Ishikawa (cell line): ENCODE measurements around the gene HK2.

Experiments
- CEBPB ChIP-seq: IDR thresholded peaks from 2 replicates; pipeline ENCODE4 v1.6.1; 2012
- CREB1 ChIP-seq: IDR thresholded peaks from 2 replicates; pipeline ENCODE4 v1.6.1; 2012; ENCODE audit warnings: low read depth
- EGR1 ChIP-seq: IDR thresholded peaks from 2 replicates; pipeline ENCODE4 v1.6.1; 2012
- EP300 ChIP-seq: IDR thresholded peaks from 2 replicates; pipeline ENCODE4 v1.6.1; 2012; ENCODE audit warnings: borderline replicate concordance
- FOXM1 ChIP-seq: IDR thresholded peaks from 2 replicates; pipeline ENCODE4 v1.6.1; 2012; ENCODE audit warnings: low read depth, borderline replicate concordance
- MAX ChIP-seq: IDR thresholded peaks from 2 replicates; pipeline ENCODE4 v1.6.1; 2012
- NFIC ChIP-seq: IDR thresholded peaks from 2 replicates; pipeline ENCODE4 v1.6.1; 2012
- RAD21 ChIP-seq: IDR thresholded peaks from 2 replicates; pipeline ENCODE4 v1.6.1; 2012; ENCODE audit warnings: low read depth
- REST ChIP-seq: IDR thresholded peaks from 2 replicates; pipeline ENCODE4 v1.6.1; 2012; ENCODE audit warnings: low read depth, mild to moderate bottlenecking
- TAF1 ChIP-seq: IDR thresholded peaks from 2 replicates; pipeline ENCODE4 v1.6.1; 2012; ENCODE audit warnings: low read depth, mild to moderate bottlenecking
- TCF12 ChIP-seq: IDR thresholded peaks from 2 replicates; pipeline ENCODE4 v1.6.1; 2012; ENCODE audit warnings: low read depth
- TEAD4 ChIP-seq: IDR thresholded peaks from 2 replicates; pipeline ENCODE4 v1.6.1; 2012
- USF1 ChIP-seq: IDR thresholded peaks from 2 replicates; pipeline ENCODE4 v1.6.1; 2012
- YY1 ChIP-seq: IDR thresholded peaks from 2 replicates; pipeline ENCODE4 v1.6.1; 2012; ENCODE audit warnings: low read depth
- ZBTB7A ChIP-seq: IDR thresholded peaks from 2 replicates; pipeline ENCODE4 v1.6.1; 2012; ENCODE audit warnings: low read depth

HK2 gene

GRCh38 chr2:74854401-74854800 is 20.5 kb downstream of the HK2 start:
- TF ChIP-seq RAD21 (no peak), YY1 (no peak), EGR1 (no peak), USF1 (no peak), NFIC (no peak), FOXM1 (no peak), TAF1 (no peak), CEBPB (no peak), CREB1 (no peak), TEAD4 (no peak), EP300 (no peak), REST (no peak), ZBTB7A (no peak), MAX (no peak)

GRCh38 chr2:74856004-74856578 is 22.2 kb downstream of the HK2 start:
- TF ChIP-seq TCF12, result no peak
- TF ChIP-seq TEAD4, result no peak
- TF ChIP-seq EP300, result no peak
- TF ChIP-seq REST, result no peak
- no peak for TF ChIP-seq YY1
- TF ChIP-seq CREB1, result no peak
- no peak for TF ChIP-seq FOXM1
- no peak for TF ChIP-seq TAF1
- TF ChIP-seq CEBPB, result no peak
- no peak for TF ChIP-seq RAD21

- TF ChIP-seq EP300 (no peak), REST (no peak), YY1 (no peak), FOXM1 (no peak), TCF12 (no peak), TAF1 (no peak)
These were observed 22.7 kb downstream of the HK2 start for GRCh38 chr2:74856599-74856998.

GRCh38 chr2:74857215-74857614 is 23.3 kb downstream of the HK2 start:
- no peak for TF ChIP-seq TAF1
- no peak for TF ChIP-seq FOXM1
- TF ChIP-seq EGR1, result no peak
- no peak for TF ChIP-seq USF1
- TF ChIP-seq YY1, result no peak
- TF ChIP-seq EP300, result no peak
- TF ChIP-seq TEAD4, result no peak
- no peak for TF ChIP-seq CEBPB
- no peak for TF ChIP-seq REST
- no peak for TF ChIP-seq ZBTB7A
- no peak for TF ChIP-seq MAX
- TF ChIP-seq TCF12, result no peak
- no peak for TF ChIP-seq RAD21
- TF ChIP-seq CREB1, result no peak
- TF ChIP-seq NFIC, result no peak
